Muscle of leg (tissue), 11 donors: Measurements from ENCODE around the gene PAK6. TPM values are rescaled to one million over a fixed set of nuclear protein-coding genes. Genes with fewer than 3 reads are reported as not detected.

ENCODE experiments used
- DNase-seq: peaks from one replicate; pipeline ENCODE4 v3.0.0; 2013
- H3K27ac ChIP-seq: one replicate; pipeline ENCODE4 v1.5.1; 2013; ENCODE audit warnings: mild to moderate bottlenecking, low read length, control low read depth
- H3K27me3 ChIP-seq: one replicate; pipeline ENCODE4 v1.6.1; 2013; ENCODE audit warnings: low read length; ENCODE audit not compliant: control insufficient read depth, insufficient read depth
- H3K36me3 ChIP-seq: one replicate; pipeline ENCODE4 v1.6.1; 2013; ENCODE audit warnings: low read length; ENCODE audit not compliant: control insufficient read depth, insufficient read depth
- H3K4me1 ChIP-seq: one replicate; pipeline ENCODE4 v1.6.1; 2013; ENCODE audit warnings: low read length; ENCODE audit not compliant: control insufficient read depth, insufficient read depth
- H3K4me3 ChIP-seq: one replicate; pipeline ENCODE4 v1.5.1; 2013; ENCODE audit warnings: low read length, control low read depth
- H3K9me3 ChIP-seq: replicated peaks from 2 replicates; pipeline ENCODE4 v1.6.1; 2013; ENCODE audit warnings: low read depth, low read length; ENCODE audit not compliant: control insufficient read depth
- WGBS: methylation state at CpG from one replicate; pipeline ENCODE4 v1.1.5; 2013; ENCODE audit warnings: missing lambda C conversion rate; ENCODE audit not compliant: insufficient coverage; 5-methylcytosine and 5-hydroxymethylcytosine counted together
- polyA plus RNA-seq, 8 donors: library from polyadenylated mRNA; unstranded; fragments of 120-200 nt; gene quantifications; one replicate each; pipeline versions ENCODE4 v1.2.1 to v1.2.3, GENCODE V29; 2013; ENCODE audit warnings: inconsistent platforms in 1 of 8, low replicate concordance in 1 of 8; ENCODE audit not compliant: insufficient read length in 8 of 8, insufficient read depth in 1 of 8
- total RNA-seq: library from RNA; stranded (reverse); fragments of 120-200 nt; gene quantifications from one replicate; pipeline ENCODE4 v1.2.4, GENCODE V29; 2013

The PAK6 gene
- total and polyA plus RNA-seq, 9 donors = 0.29 to 1.6 (median 0.53) TPM

GRCh38 chr15:40240619-40241221, 1.9 kb downstream of the PAK6 start:
- no peak for DNase-seq
- peaks cover 24% of the 10 kb centered on the region for H3K27me3 ChIP-seq
- no peaks in the 10 kb centered on the region for H3K36me3 ChIP-seq
- no peak overlapping the region for H3K27ac ChIP-seq
- H3K4me1 ChIP-seq = peaks cover 12% of the 10 kb centered on the region
- WGBS = 89% methylated on average over 9 of the region's 10 CpGs
- H3K9me3 ChIP-seq = no peaks in the 10 kb centered on the region
- no peak overlapping the region for H3K4me3 ChIP-seq

DNA sequence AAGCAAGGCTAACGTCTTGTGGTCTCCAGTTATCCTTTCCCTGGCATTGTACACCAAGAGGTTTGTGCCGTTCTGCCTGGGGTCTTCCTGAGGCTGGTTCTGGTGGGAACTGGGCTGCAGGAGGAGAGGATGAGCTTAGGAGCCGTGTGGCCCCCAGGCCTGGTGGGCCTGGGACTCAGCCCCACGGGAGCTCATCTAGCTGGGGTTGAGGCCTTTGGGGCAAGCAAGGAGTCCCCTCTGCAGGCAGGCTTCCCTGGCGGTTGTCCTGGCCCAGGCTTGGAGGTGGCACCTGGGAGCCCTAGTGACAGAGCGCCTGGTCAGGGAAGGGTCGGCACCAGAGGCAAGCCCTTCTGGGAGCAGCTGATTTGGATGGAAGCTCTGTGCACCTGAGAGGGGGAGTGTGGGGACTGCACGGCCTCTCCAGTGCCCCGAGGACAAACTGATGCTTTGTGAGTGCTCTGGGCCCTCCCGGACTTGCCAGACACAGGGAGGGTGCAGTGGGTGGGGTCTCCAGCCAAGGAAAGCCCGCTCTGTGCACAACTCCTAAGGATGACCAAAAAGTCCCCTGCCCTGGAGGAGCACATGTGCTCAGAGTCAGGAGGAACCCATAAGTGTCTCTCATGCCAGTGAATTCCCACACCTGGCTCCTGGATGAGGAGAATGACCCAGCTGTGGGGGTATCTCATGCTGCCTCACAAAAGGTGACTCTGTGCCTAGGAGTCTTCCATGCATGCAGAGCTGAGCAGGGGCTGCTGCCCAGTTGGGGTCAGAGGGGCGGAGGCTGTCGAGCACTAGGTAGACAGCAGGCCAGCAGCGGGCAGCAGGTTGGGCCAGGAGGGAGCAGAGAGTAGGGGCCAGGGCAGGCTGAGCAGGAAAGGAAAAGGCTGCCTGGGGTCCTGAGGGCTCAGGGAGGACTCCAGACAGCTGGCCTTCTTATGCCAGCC, 2.7 kb downstream of the PAK6 start:
- 87% methylated on average over 12 of the region's 14 CpGs for WGBS
- no peak overlapping the region for H3K27ac ChIP-seq
- peaks cover 12% of the 10 kb centered on the region for H3K4me1 ChIP-seq
- H3K9me3 ChIP-seq = no peaks in the 10 kb centered on the region
- peaks cover 24% of the 10 kb centered on the region for H3K27me3 ChIP-seq
- DNase-seq = no peak
- H3K4me3 ChIP-seq = no peak overlapping the region
- H3K36me3 ChIP-seq = no peaks in the 10 kb centered on the region

GRCh38 chr15:40242213-40242599, 3.3 kb downstream of the PAK6 start:
- peaks cover 12% of the 10 kb centered on the region for H3K4me1 ChIP-seq
- H3K27ac ChIP-seq = no peak overlapping the region
- H3K4me3 ChIP-seq = no peak overlapping the region
- H3K9me3 ChIP-seq = no peaks in the 10 kb centered on the region
- no peaks in the 10 kb centered on the region for H3K36me3 ChIP-seq
- WGBS = 88% methylated on average over 10 of the region's 10 CpGs
- H3K27me3 ChIP-seq = peaks cover 24% of the 10 kb centered on the region
- no peak for DNase-seq

- 89% methylated on average over 5 of the region's 5 CpGs for WGBS
- Histone ChIP-seq H3K27me3 (peaks cover 24% of the 10 kb centered on the region), H3K27ac (no peak overlapping the region), H3K36me3 (no peaks in the 10 kb centered on the region), H3K4me3 (no peak overlapping the region), H3K4me1 (peaks cover 12% of the 10 kb centered on the region), H3K9me3 (no peaks in the 10 kb centered on the region)
- DNase-seq = no peak
Observed at GRCh38 chr15:40242601-40243000, 3.7 kb downstream of the PAK6 start.

DNA sequence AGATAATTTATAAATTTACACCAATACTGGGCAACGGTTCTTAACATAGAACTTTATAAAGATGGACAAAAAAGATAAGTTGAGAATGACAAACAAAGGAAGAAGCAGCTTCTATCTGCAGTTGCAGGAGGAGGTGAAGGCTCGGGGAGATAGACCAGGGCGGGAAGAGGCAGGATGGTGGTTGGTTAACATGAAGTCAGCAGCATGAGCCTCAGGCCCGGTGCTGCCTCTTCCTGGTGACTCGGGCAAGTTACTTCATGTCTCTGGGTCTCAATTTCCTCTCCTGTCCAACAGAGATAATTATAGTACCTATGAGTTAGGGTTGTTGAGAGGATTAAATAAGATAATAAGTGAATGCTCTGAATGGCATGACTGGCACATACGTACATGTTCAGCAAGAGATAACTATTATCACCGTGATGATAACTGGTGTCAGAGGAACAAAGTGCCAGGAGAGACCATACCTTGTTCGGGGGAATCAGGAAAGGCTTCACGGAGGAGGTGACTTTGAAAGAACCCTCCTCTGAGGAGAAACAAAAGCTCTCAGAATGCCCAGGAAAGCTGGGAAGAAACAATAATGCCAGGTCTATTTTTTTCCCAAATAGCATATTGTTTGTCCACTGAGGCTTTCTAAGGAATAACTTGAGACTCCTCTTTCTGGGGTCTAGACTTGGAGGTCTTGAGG, 4.4 kb downstream of the PAK6 start:
- WGBS = 75% methylated on average over 5 of the region's 9 CpGs
- no peak overlapping the region for H3K27ac ChIP-seq
- no peaks in the 10 kb centered on the region for H3K9me3 ChIP-seq
- H3K27me3 ChIP-seq = peaks cover 24% of the 10 kb centered on the region
- peaks cover 12% of the 10 kb centered on the region for H3K4me1 ChIP-seq
- H3K4me3 ChIP-seq = no peak overlapping the region
- no peaks in the 10 kb centered on the region for H3K36me3 ChIP-seq
- no peak for DNase-seq

DNA sequence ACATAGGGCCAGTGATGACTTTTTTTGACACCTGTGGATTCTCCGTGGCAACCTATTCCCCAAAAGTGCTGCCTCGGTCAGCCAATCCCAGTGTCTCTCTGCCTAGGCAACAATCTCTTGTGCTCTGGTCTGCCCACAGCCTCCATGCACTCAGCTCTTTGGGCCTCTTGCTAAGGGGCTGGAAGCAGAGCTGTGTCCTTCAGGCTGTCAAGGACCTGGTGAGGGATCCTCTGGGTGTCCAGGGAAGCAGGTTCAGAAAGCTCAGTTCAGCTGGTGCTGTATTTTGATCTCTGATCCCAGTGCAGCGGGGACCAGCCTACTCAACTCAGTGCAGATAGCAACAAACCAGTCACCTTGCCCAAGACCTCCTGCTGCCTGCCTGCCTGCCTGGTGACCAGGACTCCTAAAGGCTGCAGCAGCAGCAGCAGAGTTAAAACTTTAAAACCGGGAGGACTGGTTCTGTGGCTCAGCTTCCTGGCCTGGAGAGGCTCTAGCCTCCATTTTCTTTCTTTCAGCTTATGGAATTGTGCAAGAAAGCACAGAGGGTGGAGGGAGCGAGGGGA, 6.2 kb downstream of the PAK6 start:
- 66% methylated on average over 4 of the region's 5 CpGs for WGBS
- no peaks in the 10 kb centered on the region for H3K9me3 ChIP-seq
- peaks cover 9% of the 10 kb centered on the region for H3K27me3 ChIP-seq
- H3K36me3 ChIP-seq = no peaks in the 10 kb centered on the region
- H3K27ac ChIP-seq = no peak overlapping the region
- DNase-seq = no peak
- H3K4me3 ChIP-seq = no peak overlapping the region
- H3K4me1 ChIP-seq = peaks cover 2% of the 10 kb centered on the region

- no peak for DNase-seq
- no peaks in the 10 kb centered on the region for H3K9me3 ChIP-seq
- H3K27ac ChIP-seq = no peak overlapping the region
- no peak overlapping the region for H3K4me3 ChIP-seq
- WGBS = 68% methylated on average over 5 of the region's 9 CpGs
- H3K27me3 ChIP-seq = peaks cover 10% of the 10 kb centered on the region
- peaks cover 2% of the 10 kb centered on the region for H3K4me1 ChIP-seq
- H3K36me3 ChIP-seq = no peaks in the 10 kb centered on the region
Observed at GRCh38 chr15:40245666-40246450, 7.0 kb downstream of the PAK6 start.

- H3K36me3 ChIP-seq = no peaks in the 10 kb centered on the region
- DNase-seq = no peak
- H3K4me3 ChIP-seq = no peak overlapping the region
- H3K9me3 ChIP-seq = no peaks in the 10 kb centered on the region
- peaks cover 19% of the 10 kb centered on the region for H3K27me3 ChIP-seq
- 87% methylated on average over 8 of the region's 8 CpGs for WGBS
- H3K27ac ChIP-seq = no peak overlapping the region
- peaks cover 2% of the 10 kb centered on the region for H3K4me1 ChIP-seq
Observed at GRCh38 chr15:40246496-40247280, 7.8 kb downstream of the PAK6 start.

DNA sequence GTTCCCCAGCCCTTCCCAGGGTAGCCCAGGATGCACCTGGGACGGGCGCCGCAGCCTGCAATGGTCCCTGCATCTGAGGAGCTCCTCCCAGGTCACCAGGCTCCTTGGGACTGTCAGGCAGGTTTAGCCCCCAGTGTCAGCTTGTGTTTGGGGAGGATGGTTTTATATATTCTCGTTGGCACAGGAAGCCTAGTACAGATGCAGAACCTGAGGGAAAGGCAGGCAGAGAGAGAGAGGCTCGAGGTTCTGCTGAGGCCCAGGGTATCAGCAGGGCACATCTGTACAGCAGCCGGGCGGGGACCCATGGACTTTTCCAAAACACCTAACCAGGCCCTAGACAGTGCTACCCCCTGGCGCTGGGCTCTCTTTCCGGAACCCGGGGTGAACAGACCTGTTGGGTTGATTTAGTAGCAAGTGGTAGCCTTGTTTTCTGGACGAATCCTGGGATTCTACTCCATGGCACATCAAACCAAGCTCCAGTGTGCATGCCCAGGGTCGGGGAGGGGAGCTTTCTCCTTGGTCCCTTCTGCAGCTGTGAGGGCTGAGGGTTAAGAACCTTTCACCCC, 8.6 kb downstream of the PAK6 start:
- Histone ChIP-seq H3K36me3 (no peaks in the 10 kb centered on the region), H3K4me1 (peaks cover 5% of the 10 kb centered on the region), H3K9me3 (no peaks in the 10 kb centered on the region), H3K27me3 (peaks cover 27% of the 10 kb centered on the region), H3K4me3 (no peak overlapping the region), H3K27ac (no peak overlapping the region)
- 100% methylated on average over 3 of the region's 12 CpGs for WGBS
- no peak for DNase-seq
